Endometrial microvascular endothelial cells (primary cell): ENCODE results near the gene AKAP7. TPM values are rescaled to one million over a fixed set of nuclear protein-coding genes. Genes with fewer than 3 reads are reported as not detected.

ENCODE experiments used
- in situ Hi-C: cut with HindIII; loops from 2 replicates; pipeline ENCODE4 v1.10.0; 2017; ENCODE audit warnings: low sequenced_read_pairs, low pct_unique_long_range_greater_than_20kb; ENCODE audit errors: inconsistent ontology term
- total RNA-seq: library from RNA; depleted of rRNA; stranded (reverse); fragments of >200 nt; gene quantifications from one replicate; pipeline ENCODE4 v1.2.3, GENCODE V29; 2015; ENCODE audit errors: inconsistent ontology term

Gene AKAP7
- total RNA-seq, 1 donor from 2014 or later: 4.0 TPM

- in situ Hi-C loops: no loop called here
These were observed 5.3 kb upstream of the AKAP7 start for GRCh38 chr6:131129689-131130553.

GRCh38 chr6:131130554-131130940, 4.7 kb upstream of the AKAP7 start:
- in situ Hi-C loops: no loop called here

- in situ Hi-C loops: no loop called here
These were observed 2.9 kb upstream of the AKAP7 start for GRCh38 chr6:131132360-131132759.

- in situ Hi-C loops: no loop called here
These were observed 867 bp upstream of the AKAP7 start for GRCh38 chr6:131134220-131134979.

GRCh38 chr6:131134980-131135243, 355 bp upstream of the AKAP7 start:
- in situ Hi-C loops: no loop called here

- in situ Hi-C loops: no loop called here
These were observed 937 bp downstream of the AKAP7 start for GRCh38 chr6:131136021-131136786.

GRCh38 chr6:131139599-131139998, 4.3 kb downstream of the AKAP7 start:
- in situ Hi-C loops: no loop called here

- in situ Hi-C loops: no loop called here
These were observed 8.1 kb downstream of the AKAP7 start for GRCh38 chr6:131143319-131143718.

GRCh38 chr6:131146865-131147264, 11.6 kb downstream of the AKAP7 start:
- in situ Hi-C loops: no loop called here

- in situ Hi-C loops: no loop called here
These were observed 21.1 kb downstream of the AKAP7 start for GRCh38 chr6:131156411-131156810.

- in situ Hi-C loops: no loop called here
These were observed 24.3 kb downstream of the AKAP7 start for GRCh38 chr6:131159578-131159977.

GRCh38 chr6:131160254-131160758, 25.0 kb downstream of the AKAP7 start:
- in situ Hi-C loops: no loop called here

- in situ Hi-C loops: no loop called here
These were observed 26.7 kb downstream of the AKAP7 start for GRCh38 chr6:131161987-131162386.

- in situ Hi-C loops: no loop called here
These were observed 28.6 kb downstream of the AKAP7 start for GRCh38 chr6:131163886-131164285.

GRCh38 chr6:131164506-131164905, 29.2 kb downstream of the AKAP7 start:
- in situ Hi-C loops: no loop called here

GRCh38 chr6:131167773-131168172, 32.5 kb downstream of the AKAP7 start:
- in situ Hi-C loops: no loop called here

GRCh38 chr6:131169613-131170012, 34.3 kb downstream of the AKAP7 start:
- in situ Hi-C loops: no loop called here

- in situ Hi-C loops: no loop called here
These were observed 37.0 kb downstream of the AKAP7 start for GRCh38 chr6:131172222-131172621.

- in situ Hi-C loops: no loop called here
These were observed 38.4 kb downstream of the AKAP7 start for GRCh38 chr6:131173680-131174079.
